HG03060 (cell line): ENCODE results near the gene MCM5.
"Not testable (repeated sequence)": the region's sequence is repeated elsewhere in the genome, so short reads cannot be mapped to it uniquely, and the experiment has no call there.

ENCODE experiments used
- ATAC-seq: cut with Tn5 transposase; IDR thresholded peaks from one replicate; pipeline ENCODE4 v1.9.1; 2021; ENCODE audit warnings: low read depth, moderate number of reproducible peaks; ENCODE audit not compliant: unreplicated experiment

The MCM5 gene

GRCh38 chr22:35430897-35431322 lies 31.0 kb downstream of the MCM5 start:
- ATAC-seq = no peak

DNA sequence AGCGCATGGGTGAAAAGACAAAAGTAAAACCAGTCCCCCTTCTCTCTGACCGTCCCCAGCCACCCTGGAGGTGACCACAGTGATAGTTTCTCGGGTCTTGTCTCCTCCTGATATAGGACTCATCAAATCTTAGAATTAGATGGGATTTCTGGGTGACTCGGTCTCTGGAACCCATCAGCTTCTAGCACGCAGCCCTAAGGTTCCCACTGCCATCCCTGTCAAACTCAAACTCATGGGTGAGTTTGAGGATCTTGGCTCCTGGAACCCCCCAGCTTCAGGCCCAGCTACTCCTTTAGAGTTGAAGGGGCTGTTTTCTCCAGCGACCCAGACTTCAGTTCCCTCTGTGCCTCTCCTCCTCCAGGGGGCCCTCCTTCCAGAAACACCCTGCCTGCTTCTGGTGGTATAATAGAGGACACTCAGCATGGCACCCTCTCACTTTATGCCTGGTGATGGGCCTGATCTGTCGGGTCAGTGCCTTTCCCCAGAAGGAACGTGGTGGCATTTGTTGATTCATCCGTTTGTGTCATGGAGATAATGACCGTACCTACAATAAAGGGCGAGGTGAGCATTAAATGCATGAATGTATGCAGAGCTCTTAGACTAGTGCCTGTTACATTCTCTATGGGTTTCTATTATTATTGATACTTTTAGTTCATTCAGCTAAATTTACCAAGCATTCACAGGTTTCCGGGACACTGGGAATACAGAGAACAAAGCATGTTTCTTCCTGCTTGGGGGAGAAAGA lies 31.7 kb downstream of the MCM5 start:
- ATAC-seq = no peak

- no peak for ATAC-seq
These were observed 32.4 kb downstream of the MCM5 start for GRCh38 chr22:35432228-35432905.

DNA sequence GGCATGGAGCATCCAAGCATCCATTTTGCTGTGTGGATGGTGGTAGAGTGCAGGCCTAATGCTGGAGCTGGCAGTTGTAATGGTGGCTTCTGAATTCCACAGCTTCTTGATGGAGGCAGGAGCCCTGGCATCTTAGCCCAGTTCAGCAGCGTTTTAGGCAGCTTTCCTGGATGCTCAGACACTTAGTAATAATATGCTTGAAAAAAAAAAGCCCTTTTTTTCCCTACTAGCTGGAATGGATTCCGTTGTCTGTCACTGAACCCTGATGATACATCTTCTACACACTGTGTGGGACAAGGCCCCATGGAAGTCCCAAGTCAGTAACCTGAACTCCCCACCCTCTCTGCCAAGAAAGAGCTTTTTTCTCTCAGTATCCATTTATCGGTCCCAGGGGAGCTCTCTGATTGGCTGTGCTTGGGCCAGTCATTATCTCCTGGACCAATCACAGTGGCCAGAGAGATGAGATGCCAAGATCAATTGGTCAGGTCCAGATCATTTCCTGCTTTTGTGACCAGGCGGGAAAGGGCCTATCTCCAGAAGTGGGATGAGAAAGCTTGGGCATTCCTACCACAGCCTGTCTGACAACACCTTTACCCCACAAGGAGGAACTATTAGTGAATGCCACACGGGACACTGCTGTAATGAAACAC lies 34.2 kb downstream of the MCM5 start:
- ATAC-seq = no peak

DNA sequence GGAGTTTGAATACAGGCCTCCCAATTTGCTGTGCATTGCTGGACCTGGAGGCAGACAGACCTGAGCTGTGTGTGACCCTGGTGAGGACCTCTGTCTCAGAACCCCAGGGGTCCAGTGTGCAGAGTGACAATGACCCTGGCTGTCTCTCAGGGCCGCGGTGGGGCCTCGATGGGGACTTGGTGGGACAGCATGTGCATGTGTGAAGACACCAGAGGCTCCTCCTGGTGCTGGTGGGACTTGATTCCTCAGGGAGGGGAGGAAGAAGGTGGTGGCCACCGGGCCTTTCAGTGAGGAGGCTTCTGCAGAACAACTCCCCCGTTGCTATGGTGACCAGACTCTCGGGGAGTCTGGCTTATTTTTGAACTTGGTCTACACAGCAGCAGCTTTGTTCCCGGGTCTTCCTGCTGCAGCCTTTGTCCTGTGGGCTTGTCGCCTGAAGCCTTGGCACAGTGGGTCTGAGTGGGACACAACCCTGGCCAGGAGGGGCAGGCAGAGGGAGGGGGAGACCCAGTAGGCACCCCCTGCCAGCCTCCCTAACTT lies 35.3 kb downstream of the MCM5 start:
- ATAC-seq = no peak

DNA sequence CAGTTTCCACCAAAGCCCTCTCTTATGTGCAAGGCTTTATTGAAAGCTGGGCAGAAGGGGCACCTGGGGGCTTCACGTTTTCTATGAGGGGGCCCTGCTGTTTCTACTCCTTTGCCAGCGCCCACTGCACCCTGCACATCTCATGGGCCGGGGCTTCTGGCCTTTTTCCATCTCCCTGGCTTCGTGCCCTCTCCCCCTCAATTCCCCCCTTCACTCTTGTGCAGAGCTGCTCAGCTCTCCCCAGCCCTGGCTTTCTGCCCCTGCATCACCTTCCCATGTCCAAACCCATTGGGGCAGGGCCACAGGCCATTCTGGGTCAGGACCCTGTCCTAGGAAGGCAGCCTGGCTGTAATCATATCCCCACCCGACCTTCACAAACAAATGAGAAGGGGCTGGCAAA lies 36.5 kb downstream of the MCM5 start:
- ATAC-seq = no peak

GRCh38 chr22:35437049-35437448 lies 37.1 kb downstream of the MCM5 start:
- ATAC-seq = no peak

DNA sequence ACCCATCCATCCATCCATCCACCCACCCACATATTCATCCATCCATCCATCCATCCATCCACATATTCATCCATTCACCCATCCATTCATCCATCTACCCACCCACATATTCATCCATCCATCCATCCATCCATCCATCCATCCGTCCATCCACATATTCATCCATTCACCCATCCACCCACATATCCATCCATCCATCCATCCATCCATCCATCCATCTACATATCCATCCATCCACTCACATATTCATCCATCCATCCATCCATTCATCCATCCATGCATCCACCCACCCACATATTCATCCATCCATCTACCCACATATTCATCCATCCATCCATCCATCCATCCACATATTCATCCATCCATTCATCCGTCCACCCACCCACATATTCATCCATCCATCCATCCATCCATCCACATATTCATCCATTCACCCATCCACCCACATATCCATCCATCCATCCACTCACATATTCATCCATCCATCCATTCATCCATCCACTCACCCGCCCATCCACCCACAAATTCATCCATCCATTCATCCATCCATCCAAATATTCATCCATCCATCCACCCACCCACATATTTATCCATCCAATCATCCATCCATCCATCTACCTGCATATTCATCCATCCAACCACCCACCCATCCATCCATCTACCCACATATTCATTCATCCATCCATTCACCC lies 38.9 kb downstream of the MCM5 start:
- not testable (repeated sequence) for ATAC-seq

GRCh38 chr22:35439365-35439717 lies 39.4 kb downstream of the MCM5 start:
- ATAC-seq = no peak

DNA sequence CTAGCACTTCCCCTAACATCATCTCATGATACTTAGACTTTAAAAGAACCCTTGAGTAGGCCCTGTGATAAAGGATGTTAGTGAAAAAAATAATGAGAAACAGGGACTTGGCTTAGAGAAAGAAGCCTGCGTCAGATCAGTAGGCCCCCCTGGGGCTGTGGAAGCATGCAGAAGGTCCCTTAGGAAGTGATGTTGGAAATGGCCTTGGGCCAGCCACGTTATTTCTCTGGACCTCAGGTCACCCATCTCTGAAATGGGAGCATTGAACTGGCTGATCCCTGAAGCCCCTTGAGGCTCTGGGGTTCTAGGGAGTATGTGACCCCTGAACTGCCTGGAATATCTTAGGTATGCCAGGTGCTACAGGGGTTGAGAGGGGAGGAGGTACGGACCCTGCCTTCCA lies 40.2 kb downstream of the MCM5 start:
- ATAC-seq = no peak

GRCh38 chr22:35441489-35442100 lies 41.7 kb downstream of the MCM5 start:
- ATAC-seq = no peak

GRCh38 chr22:35442471-35442870 lies 42.5 kb downstream of the MCM5 start:
- no peak for ATAC-seq

- no peak for ATAC-seq
These were observed 43.4 kb downstream of the MCM5 start for GRCh38 chr22:35443338-35443737.

GRCh38 chr22:35443790-35444684 lies 44.1 kb downstream of the MCM5 start:
- no peak for ATAC-seq

GRCh38 chr22:35444685-35445399 lies 44.9 kb downstream of the MCM5 start:
- ATAC-seq = no peak

- no peak for ATAC-seq
These were observed 46.0 kb downstream of the MCM5 start for GRCh38 chr22:35445933-35446332.

DNA sequence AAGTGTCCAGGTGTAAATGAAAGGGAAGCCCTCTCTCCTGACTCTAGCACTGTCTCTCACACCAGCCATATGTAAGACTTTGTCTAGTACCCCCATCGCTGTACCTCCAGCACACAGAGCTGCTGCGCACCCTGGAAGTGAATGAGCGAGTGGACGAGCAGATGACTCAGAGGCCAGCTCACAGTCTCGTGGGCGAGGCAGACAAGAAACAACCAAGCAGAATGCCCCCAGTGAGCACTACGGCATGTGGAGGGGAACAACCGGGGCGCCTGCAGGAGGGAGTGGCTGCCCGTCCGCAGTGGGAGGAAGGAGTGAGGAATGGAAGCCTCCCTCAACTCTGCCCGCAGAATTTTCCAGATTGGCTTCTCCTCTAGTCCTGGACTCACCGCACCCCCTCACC lies 46.4 kb downstream of the MCM5 start:
- ATAC-seq = no peak

DNA sequence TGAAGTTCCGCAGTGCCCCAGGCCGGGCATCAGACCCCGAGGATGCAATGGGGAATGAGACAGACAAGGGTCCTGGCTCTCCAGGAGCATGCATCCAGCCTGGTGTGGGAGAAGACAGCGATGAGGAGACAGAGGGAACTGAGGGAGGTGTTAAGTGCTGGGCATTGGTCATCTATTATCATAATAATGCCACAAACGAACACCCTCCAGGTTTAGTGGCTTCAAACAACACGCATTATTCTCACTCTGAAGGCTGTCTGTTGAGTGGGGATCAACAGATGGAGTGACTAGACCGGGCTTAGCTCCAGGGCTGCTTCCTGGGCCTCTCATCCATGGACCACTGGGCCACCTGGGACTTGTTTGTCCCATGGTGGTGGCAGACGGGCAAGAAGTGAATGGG lies 48.6 kb downstream of the MCM5 start:
- ATAC-seq = no peak
